Stimulated activated memory B cell treated with anti-CD40 and anti-IgM and Interleukin-4, amounts not matched to agents 10 μg/mL and 1 μg/mL and 100 μg/mL, for 72 hours (primary cell): ENCODE results near the gene PIK3R5.
A peak's percentile ranks its signal among the peaks of the same experiment; 100 is the strongest.
"Not testable (repeated sequence)": the region's sequence is repeated elsewhere in the genome, so short reads cannot be mapped to it uniquely, and the experiment has no call there.

Experiments used
- ATAC-seq: fragments of 150-1000 bp; cut with Tn5 transposase; 2 replicates; pipeline ENCODE4 v1.10.0; 2021
- H3K27ac Mint-ChIP-seq: one replicate; pipeline ENCODE4 v1.8.0; 2022; ENCODE audit warnings: mild to moderate bottlenecking, mixed read lengths
- H3K27me3 Mint-ChIP-seq: one replicate; pipeline ENCODE4 v1.8.0; 2022; ENCODE audit warnings: mixed read lengths
- H3K36me3 Mint-ChIP-seq: one replicate; pipeline ENCODE4 v1.8.0; 2022; ENCODE audit warnings: mixed read lengths
- H3K4me1 Mint-ChIP-seq: one replicate; pipeline ENCODE4 v1.8.0; 2022; ENCODE audit warnings: mixed read lengths
- H3K4me3 Mint-ChIP-seq: one replicate; pipeline ENCODE4 v1.8.0; 2022; ENCODE audit warnings: mild to moderate bottlenecking, moderate library complexity, mixed read lengths
- H3K9me3 Mint-ChIP-seq: one replicate; pipeline ENCODE4 v1.8.0; 2022; ENCODE audit warnings: mixed read lengths

Gene PIK3R5

GRCh38 chr17:8890671-8891070, 74.8 kb downstream of the PIK3R5 start:
- H3K4me1 Mint-ChIP-seq: peaks cover 34% of the 10 kb centered on the region
- H3K27me3 Mint-ChIP-seq: no peaks in the 10 kb centered on the region
- H3K36me3 Mint-ChIP-seq: peaks cover 51% of the 10 kb centered on the region
- H3K9me3 Mint-ChIP-seq: no peaks in the 10 kb centered on the region
- H3K4me3 Mint-ChIP-seq: no peak overlapping the region
- ATAC-seq: no peak
- no peak overlapping the region for H3K27ac Mint-ChIP-seq

- peaks cover 24% of the 10 kb centered on the region for H3K4me1 Mint-ChIP-seq
- no peak for ATAC-seq
- H3K9me3 Mint-ChIP-seq: no peaks in the 10 kb centered on the region
- no peaks in the 10 kb centered on the region for H3K27me3 Mint-ChIP-seq
- H3K27ac Mint-ChIP-seq: no peak overlapping the region
- no peak overlapping the region for H3K4me3 Mint-ChIP-seq
- peaks cover 48% of the 10 kb centered on the region for H3K36me3 Mint-ChIP-seq
Observed at GRCh38 chr17:8889458-8890210, 75.9 kb downstream of the PIK3R5 start.

GRCh38 chr17:8888704-8889302, 76.7 kb downstream of the PIK3R5 start:
- no peaks in the 10 kb centered on the region for H3K9me3 Mint-ChIP-seq
- no peak overlapping the region for H3K4me3 Mint-ChIP-seq
- H3K36me3 Mint-ChIP-seq: peaks cover 57% of the 10 kb centered on the region
- peaks cover 19% of the 10 kb centered on the region for H3K4me1 Mint-ChIP-seq
- H3K27ac Mint-ChIP-seq: no peak overlapping the region
- H3K27me3 Mint-ChIP-seq: no peaks in the 10 kb centered on the region
- no peak for ATAC-seq

GRCh38 chr17:8887834-8888703, 77.4 kb downstream of the PIK3R5 start:
- Mint-ChIP-seq H3K9me3 (no peaks in the 10 kb centered on the region), H3K4me1 (peaks cover 19% of the 10 kb centered on the region), H3K36me3 (peaks cover 64% of the 10 kb centered on the region), H3K4me3 (no peak overlapping the region), H3K27me3 (no peaks in the 10 kb centered on the region), H3K27ac (no peak overlapping the region)
- no peak for ATAC-seq

DNA sequence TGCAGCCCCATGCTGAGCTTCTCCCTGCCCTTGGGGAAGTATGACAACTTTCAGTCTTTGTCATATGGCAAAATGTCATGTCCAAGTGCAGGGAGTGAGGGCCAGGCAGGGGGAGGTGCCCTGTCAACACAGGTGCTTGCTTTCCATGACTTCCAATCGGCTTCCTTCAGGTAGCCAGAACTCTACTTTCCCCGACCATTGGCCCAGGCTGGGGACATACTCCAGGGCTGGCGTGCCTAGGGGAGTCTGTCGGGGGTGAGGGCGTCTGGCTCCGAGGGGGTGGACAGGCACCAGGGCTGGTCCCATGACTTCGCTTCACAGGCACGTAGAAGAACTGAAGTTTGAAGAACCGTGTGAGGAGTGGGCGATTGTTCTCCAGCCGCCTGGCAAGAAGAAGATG, 78.2 kb downstream of the PIK3R5 start:
- Mint-ChIP-seq H3K4me3 (no peak overlapping the region), H3K27ac (peak overlapping the region; percentile 32), H3K9me3 (no peaks in the 10 kb centered on the region), H3K4me1 (peaks cover 12% of the 10 kb centered on the region), H3K27me3 (no peaks in the 10 kb centered on the region), H3K36me3 (peaks cover 66% of the 10 kb centered on the region)
- no peak for ATAC-seq

- H3K4me3 Mint-ChIP-seq: no peak overlapping the region
- no peaks in the 10 kb centered on the region for H3K27me3 Mint-ChIP-seq
- H3K27ac Mint-ChIP-seq: no peak overlapping the region
- peaks cover 6% of the 10 kb centered on the region for H3K4me1 Mint-ChIP-seq
- ATAC-seq: peak; percentile 66
- no peaks in the 10 kb centered on the region for H3K9me3 Mint-ChIP-seq
- peaks cover 72% of the 10 kb centered on the region for H3K36me3 Mint-ChIP-seq
Observed at GRCh38 chr17:8885967-8886684, 79.4 kb downstream of the PIK3R5 start.

DNA sequence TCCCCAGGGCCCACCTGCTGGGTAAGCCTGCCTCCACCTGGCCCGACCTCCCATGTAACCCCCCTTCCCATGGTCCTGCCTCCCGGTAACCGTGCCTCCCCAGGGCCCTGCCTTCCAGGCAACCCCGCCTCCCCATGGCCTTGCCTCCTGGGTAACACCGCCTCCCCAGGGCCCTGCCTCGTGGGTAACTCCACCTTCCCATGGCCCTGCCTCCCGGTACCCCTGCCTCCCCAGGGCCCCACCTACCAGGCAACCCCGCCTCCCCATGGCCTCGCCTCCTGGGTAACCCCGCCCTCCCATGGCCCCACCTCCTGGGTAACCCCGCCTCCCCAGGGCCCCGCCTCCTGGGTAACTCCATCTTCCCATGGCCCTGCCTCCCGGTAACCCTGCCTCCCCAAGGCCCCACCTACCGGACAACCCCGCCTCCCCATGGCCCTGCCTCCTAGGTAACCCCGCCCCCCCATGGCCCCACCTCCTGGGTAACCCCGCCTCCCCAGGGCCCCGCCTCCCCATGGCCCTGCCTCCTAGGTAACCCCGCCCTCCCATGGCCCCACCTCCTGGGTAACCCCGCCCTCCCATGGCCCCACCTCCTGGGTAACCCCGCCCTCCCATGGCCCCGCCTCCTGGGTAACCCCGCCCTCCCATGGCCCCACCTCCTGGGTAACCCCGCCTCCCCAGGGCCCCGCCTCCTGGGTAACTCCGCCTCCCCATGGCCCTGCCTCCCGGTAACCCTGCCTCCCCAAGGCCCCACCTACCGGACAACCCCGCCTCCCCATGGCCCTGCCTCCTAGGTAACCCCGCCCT, 80.1 kb downstream of the PIK3R5 start:
- H3K27ac Mint-ChIP-seq, H3K9me3 Mint-ChIP-seq, H3K27me3 Mint-ChIP-seq, H3K4me3 Mint-ChIP-seq, H3K4me1 Mint-ChIP-seq: not testable (repeated sequence)
- peak; percentile 44 for ATAC-seq
- H3K36me3 Mint-ChIP-seq: peaks cover 79% of the 10 kb centered on the region

DNA sequence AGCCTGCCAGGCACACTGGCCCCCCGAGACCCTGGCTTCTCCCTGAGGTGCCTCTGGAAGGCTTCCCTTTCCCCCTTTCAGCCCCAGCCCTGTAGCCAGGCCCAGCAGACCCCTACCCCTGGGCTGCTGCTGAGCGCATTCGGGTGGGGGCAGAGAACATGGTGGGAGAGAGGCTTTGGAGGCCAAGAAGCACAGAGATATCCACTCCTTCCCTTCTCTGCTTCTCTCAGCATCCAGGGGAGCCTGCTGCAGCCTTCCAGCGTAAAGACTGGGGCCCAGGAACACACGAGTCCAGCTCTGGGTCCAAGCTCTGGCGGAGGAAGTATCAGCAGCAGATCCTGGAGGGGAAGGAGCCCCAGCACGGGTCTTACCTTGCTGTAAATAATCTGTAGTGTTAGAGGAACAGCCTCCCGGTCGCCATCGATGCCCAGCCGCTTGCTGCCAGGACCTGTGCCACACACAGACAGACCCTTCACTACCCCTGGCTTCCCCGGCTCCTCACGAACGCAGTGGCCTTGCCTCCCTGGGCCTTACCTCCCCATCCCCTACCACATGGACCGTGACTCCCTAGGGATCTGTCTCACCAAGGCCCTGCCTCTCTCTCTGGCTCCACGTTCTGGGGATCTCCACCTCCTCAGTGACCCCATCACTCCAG, 81.0 kb downstream of the PIK3R5 start:
- H3K36me3 Mint-ChIP-seq: peaks cover 88% of the 10 kb centered on the region

DNA sequence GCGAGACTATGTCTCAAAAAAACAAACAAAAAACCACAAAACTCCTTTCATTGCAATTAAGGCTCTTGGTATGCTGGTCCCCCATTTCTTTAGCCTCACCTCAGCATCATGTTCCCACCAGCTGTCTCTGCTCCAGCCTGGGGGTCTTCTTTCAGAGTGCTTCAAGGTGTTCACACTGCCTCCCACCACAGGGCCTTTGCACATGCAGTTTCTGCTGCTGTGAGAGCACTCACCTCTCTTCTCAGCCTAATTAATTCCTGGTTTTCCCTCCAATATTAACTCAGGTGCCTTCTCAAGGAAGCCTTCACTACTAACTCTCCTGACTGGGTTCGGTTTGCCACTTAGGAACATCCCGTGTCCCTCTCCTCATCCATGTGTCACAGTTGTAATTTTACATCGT, 82.2 kb downstream of the PIK3R5 start:
- no peak overlapping the region for H3K4me3 Mint-ChIP-seq
- H3K27ac Mint-ChIP-seq: no peak overlapping the region
- H3K4me1 Mint-ChIP-seq: peaks cover 6% of the 10 kb centered on the region
- no peak for ATAC-seq
- no peaks in the 10 kb centered on the region for H3K27me3 Mint-ChIP-seq
- no peaks in the 10 kb centered on the region for H3K9me3 Mint-ChIP-seq
- peaks cover 81% of the 10 kb centered on the region for H3K36me3 Mint-ChIP-seq

More for the DNA sequence above, 81.0 kb downstream of the PIK3R5 start:
- Mint-ChIP-seq H3K9me3 (no peaks in the 10 kb centered on the region), H3K27ac (no peak overlapping the region), H3K27me3 (no peaks in the 10 kb centered on the region), H3K4me3 (no peak overlapping the region), H3K4me1 (peaks cover 6% of the 10 kb centered on the region)
- ATAC-seq: no peak

DNA sequence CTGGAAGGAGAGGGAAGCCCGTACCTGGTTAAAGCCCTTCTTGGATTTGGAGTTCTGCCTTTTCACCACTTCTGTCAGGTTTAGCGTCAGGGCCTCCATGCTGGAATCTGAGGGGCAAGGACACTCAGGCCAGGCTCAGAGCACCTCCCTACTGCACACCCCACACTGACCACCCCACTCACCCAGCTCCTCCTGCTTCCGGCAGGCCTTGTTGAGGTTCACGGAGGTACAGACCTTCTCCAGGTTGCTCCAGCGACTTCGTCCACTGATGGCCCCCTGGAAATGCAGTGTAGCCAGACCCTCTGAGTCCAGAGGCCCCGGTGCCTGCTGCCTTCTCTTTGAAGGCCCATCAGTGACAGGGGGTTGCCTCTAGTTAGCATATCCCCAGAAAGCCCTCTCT, 83.9 kb downstream of the PIK3R5 start:
- Mint-ChIP-seq H3K27ac (no peak overlapping the region), H3K4me1 (no peaks in the 10 kb centered on the region), H3K9me3 (no peaks in the 10 kb centered on the region), H3K36me3 (peaks cover 82% of the 10 kb centered on the region), H3K4me3 (no peak overlapping the region), H3K27me3 (no peaks in the 10 kb centered on the region)
- ATAC-seq: no peak

- Mint-ChIP-seq H3K36me3 (peaks cover 73% of the 10 kb centered on the region), H3K4me1 (no peaks in the 10 kb centered on the region), H3K27me3 (no peaks in the 10 kb centered on the region), H3K4me3 (no peak overlapping the region), H3K27ac (no peak overlapping the region), H3K9me3 (no peaks in the 10 kb centered on the region)
- ATAC-seq: no peak
Observed at GRCh38 chr17:8880466-8880865, 85.0 kb downstream of the PIK3R5 start.

GRCh38 chr17:8879410-8879809, 86.1 kb downstream of the PIK3R5 start:
- Mint-ChIP-seq H3K36me3 (peaks cover 64% of the 10 kb centered on the region), H3K9me3 (no peaks in the 10 kb centered on the region), H3K4me1 (no peaks in the 10 kb centered on the region), H3K27me3 (no peaks in the 10 kb centered on the region), H3K27ac (no peak overlapping the region), H3K4me3 (no peak overlapping the region)
- ATAC-seq: no peak

DNA sequence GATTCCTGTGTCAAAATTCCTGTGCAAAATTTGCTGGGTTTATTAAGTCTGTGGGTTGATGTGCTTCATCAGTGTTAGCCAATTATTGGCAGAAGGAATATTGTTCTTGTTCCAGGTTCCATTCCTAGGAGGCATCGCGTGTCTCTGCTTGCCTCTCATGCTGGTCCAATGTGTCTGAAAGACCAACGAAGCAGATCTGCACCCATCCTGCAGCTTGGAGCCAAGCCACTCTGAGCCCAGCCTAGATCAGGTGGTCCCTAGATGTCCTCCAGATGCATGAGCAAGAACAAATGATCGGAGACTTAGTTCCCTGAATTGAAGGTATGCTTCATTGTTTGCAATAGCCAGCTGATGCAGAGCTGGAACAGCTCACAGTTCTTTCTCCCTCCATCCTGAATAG, 87.5 kb downstream of the PIK3R5 start:
- no peak overlapping the region for H3K4me3 Mint-ChIP-seq
- ATAC-seq: no peak
- no peaks in the 10 kb centered on the region for H3K9me3 Mint-ChIP-seq
- peaks cover 49% of the 10 kb centered on the region for H3K36me3 Mint-ChIP-seq
- no peak overlapping the region for H3K27ac Mint-ChIP-seq
- H3K4me1 Mint-ChIP-seq: peaks cover 9% of the 10 kb centered on the region
- H3K27me3 Mint-ChIP-seq: no peaks in the 10 kb centered on the region

GRCh38 chr17:8875957-8876356, 89.5 kb downstream of the PIK3R5 start:
- Mint-ChIP-seq H3K36me3 (peaks cover 29% of the 10 kb centered on the region), H3K27ac (no peak overlapping the region), H3K27me3 (no peaks in the 10 kb centered on the region), H3K4me1 (peaks cover 9% of the 10 kb centered on the region), H3K9me3 (no peaks in the 10 kb centered on the region), H3K4me3 (no peak overlapping the region)
- ATAC-seq: no peak
